ENCODE measurements around the gene CDK18.

CDK18 gene

GRCh38 chr1:205456383-205456867, 48.0 kb upstream of the CDK18 start (continued):
- TF ChIP-seq ZNF791 (tag by site-specific recombination; IDR thresholded peaks at IDR 0.05) (no peak), ZBTB1 (tag by site-specific recombination; IDR thresholded peaks at IDR 0.05) (no peak), ZBTB8A (tag by site-specific recombination; IDR thresholded peaks at IDR 0.05) (peak; percentile 59; the same call in 1 of the 2 replicates), ZNF335 (tag by site-specific recombination; conservative IDR thresholded peaks at IDR 0.05) (peak; percentile 94)

DNA sequence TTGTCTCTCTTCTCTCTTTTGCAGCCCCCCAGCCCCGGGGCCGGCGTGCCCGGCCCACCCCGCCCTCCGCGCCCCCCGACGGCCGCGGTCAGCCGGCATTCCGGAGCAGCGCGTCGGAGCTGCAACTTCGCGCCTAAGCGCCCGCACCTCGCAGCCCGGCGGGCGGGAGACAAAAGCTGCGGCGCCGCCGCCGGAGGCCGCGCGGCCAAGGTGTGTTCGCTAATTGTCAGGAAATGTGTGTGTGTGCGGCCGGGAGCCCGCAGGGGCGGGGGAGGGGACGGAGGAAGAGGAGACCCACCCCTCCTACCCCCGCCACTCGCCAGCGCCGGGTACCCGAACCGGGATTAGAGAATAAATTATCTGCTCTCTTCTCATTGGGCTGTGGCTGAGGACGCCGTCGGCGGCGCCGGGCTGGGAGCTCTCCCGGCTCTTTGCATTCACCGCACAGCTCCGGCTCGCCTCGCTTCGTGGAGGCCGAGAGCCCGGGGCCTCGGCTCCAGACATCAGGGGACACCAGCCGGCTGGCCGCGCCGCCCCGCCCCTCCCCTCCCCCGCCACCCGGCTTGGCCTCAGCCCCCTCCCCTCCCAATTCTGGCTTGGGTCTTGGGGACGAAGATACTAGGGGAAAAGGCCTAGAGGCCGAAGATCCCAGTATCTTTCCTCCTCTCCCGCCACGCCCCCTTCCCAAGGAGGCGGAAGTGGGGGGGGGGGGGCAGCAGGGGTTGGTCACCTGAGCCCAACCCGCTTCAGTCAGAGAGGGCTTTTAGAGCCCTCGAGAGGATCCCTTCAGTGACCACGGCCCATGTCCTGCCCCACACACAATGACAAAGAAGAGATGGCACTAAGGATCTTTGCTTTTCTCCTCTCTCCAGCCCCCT, 47.4 kb upstream of the CDK18 start:
- Histone ChIP-seq H3K4me1 (ENCODE audit: control insufficient read depth, insufficient read depth, low read length) (no peaks in the 10 kb centered on the region; the same call in 1 of the 2 replicates), H3K4me3 (ENCODE audit: low read depth, low read length) (peak overlapping the region; percentile 34; the same call in 1 of the 2 replicates), H3K27ac (ENCODE audit: extremely low read depth, low read depth, low read length) (no peak overlapping the region), H3K36me3 (ENCODE audit: control insufficient read depth in 2 of 2, insufficient read depth in 1 of 2, low read length in 2 of 2) (no peaks in the 10 kb centered on the region), H3K9me3 (ENCODE audit: control insufficient read depth, insufficient read depth, low read depth, low read length) (no peaks in the 10 kb centered on the region)
- ChIA-PET CTCF (interaction anchor here (0.7 to 3.7 kb wide), 6 partner anchors 26 to 67 kb away, joined by 3 to 24 read pairs (median 4); no protein-coding TSS in a partner anchor), POLR2A (no interaction called here)
- TF ChIP-seq ZNF792 (tag by site-specific recombination; IDR thresholded peaks at IDR 0.05): no peak
- TF ChIP-seq ZFP3 (tag by site-specific recombination; IDR thresholded peaks at IDR 0.05; ENCODE audit: low read depth): no peak
- peak; percentile 49 for TF ChIP-seq SP2 (tag by site-specific recombination; IDR thresholded peaks at IDR 0.05)
- TF ChIP-seq, protein P1, sequence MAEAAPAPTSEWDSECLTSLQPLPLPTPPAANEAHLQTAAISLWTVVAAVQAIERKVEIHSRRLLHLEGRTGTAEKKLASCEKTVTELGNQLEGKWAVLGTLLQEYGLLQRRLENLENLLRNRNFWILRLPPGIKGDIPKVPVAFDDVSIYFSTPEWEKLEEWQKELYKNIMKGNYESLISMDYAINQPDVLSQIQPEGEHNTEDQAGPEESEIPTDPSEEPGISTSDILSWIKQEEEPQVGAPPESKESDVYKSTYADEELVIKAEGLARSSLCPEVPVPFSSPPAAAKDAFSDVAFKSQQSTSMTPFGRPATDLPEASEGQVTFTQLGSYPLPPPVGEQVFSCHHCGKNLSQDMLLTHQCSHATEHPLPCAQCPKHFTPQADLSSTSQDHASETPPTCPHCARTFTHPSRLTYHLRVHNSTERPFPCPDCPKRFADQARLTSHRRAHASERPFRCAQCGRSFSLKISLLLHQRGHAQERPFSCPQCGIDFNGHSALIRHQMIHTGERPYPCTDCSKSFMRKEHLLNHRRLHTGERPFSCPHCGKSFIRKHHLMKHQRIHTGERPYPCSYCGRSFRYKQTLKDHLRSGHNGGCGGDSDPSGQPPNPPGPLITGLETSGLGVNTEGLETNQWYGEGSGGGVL (tag by site-specific recombination; IDR thresholded peaks at IDR 0.05): peak; percentile 87
- TF ChIP-seq ZEB2 (tag by site-specific recombination; IDR thresholded peaks at IDR 0.05): 0 out of 2 replicates have a peak, but pooled peaks have one; percentile 27
- peak; percentile 21; the same call in 1 of the 2 replicates for TF ChIP-seq ZBTB8A (tag by site-specific recombination; IDR thresholded peaks at IDR 0.05)
- TF ChIP-seq, protein P2, sequence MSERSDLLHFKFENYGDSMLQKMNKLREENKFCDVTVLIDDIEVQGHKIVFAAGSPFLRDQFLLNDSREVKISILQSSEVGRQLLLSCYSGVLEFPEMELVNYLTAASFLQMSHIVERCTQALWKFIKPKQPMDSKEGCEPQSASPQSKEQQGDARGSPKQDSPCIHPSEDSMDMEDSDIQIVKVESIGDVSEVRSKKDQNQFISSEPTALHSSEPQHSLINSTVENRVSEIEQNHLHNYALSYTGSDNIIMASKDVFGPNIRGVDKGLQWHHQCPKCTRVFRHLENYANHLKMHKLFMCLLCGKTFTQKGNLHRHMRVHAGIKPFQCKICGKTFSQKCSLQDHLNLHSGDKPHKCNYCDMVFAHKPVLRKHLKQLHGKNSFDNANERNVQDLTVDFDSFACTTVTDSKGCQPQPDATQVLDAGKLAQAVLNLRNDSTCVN (tag by site-specific recombination; optimal IDR thresholded peaks at IDR 0.05): peak; percentile 65
- TF ChIP-seq, protein P3, sequence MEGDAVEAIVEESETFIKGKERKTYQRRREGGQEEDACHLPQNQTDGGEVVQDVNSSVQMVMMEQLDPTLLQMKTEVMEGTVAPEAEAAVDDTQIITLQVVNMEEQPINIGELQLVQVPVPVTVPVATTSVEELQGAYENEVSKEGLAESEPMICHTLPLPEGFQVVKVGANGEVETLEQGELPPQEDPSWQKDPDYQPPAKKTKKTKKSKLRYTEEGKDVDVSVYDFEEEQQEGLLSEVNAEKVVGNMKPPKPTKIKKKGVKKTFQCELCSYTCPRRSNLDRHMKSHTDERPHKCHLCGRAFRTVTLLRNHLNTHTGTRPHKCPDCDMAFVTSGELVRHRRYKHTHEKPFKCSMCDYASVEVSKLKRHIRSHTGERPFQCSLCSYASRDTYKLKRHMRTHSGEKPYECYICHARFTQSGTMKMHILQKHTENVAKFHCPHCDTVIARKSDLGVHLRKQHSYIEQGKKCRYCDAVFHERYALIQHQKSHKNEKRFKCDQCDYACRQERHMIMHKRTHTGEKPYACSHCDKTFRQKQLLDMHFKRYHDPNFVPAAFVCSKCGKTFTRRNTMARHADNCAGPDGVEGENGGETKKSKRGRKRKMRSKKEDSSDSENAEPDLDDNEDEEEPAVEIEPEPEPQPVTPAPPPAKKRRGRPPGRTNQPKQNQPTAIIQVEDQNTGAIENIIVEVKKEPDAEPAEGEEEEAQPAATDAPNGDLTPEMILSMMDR (tag by site-specific recombination; IDR thresholded peaks at IDR 0.05): no peak
- TF ChIP-seq ZNF660 (tag by site-specific recombination; IDR thresholded peaks at IDR 0.05): 0 out of 2 replicates have a peak, but pooled peaks have one; percentile 36
- no peak for TF ChIP-seq ZNF670 (tag by site-specific recombination; IDR thresholded peaks at IDR 0.05; ENCODE audit: low read depth)
- no peak for TF ChIP-seq ZNF624 (tag by site-specific recombination; IDR thresholded peaks at IDR 0.05)
- TF ChIP-seq ZNF561 (tag by site-specific recombination; IDR thresholded peaks at IDR 0.05; ENCODE audit: borderline replicate concordance): 0 out of 2 replicates have a peak, but pooled peaks have one; percentile 18
- TF ChIP-seq, protein P4, sequence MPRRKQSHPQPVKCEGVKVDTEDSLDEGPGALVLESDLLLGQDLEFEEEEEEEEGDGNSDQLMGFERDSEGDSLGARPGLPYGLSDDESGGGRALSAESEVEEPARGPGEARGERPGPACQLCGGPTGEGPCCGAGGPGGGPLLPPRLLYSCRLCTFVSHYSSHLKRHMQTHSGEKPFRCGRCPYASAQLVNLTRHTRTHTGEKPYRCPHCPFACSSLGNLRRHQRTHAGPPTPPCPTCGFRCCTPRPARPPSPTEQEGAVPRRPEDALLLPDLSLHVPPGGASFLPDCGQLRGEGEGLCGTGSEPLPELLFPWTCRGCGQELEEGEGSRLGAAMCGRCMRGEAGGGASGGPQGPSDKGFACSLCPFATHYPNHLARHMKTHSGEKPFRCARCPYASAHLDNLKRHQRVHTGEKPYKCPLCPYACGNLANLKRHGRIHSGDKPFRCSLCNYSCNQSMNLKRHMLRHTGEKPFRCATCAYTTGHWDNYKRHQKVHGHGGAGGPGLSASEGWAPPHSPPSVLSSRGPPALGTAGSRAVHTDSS (tag by site-specific recombination; IDR thresholded peaks at IDR 0.05): 0 out of 2 replicates have a peak, but pooled peaks have one; percentile 24
- no peak for TF ChIP-seq ZNF140 (tag by site-specific recombination; IDR thresholded peaks at IDR 0.05)
- TF ChIP-seq, protein P5, sequence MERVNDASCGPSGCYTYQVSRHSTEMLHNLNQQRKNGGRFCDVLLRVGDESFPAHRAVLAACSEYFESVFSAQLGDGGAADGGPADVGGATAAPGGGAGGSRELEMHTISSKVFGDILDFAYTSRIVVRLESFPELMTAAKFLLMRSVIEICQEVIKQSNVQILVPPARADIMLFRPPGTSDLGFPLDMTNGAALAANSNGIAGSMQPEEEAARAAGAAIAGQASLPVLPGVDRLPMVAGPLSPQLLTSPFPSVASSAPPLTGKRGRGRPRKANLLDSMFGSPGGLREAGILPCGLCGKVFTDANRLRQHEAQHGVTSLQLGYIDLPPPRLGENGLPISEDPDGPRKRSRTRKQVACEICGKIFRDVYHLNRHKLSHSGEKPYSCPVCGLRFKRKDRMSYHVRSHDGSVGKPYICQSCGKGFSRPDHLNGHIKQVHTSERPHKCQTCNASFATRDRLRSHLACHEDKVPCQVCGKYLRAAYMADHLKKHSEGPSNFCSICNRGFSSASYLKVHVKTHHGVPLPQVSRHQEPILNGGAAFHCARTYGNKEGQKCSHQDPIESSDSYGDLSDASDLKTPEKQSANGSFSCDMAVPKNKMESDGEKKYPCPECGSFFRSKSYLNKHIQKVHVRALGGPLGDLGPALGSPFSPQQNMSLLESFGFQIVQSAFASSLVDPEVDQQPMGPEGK (tag by site-specific recombination; IDR thresholded peaks at IDR 0.05): 0 out of 2 replicates have a peak, but pooled peaks have one; percentile 45
- peak; percentile 25; the same call in 1 of the 2 replicates for TF ChIP-seq SP3 (tag by site-specific recombination; IDR thresholded peaks at IDR 0.05)
- TF ChIP-seq GLIS1 (tag by site-specific recombination; IDR thresholded peaks at IDR 0.05): peak; percentile 52
- TF ChIP-seq ZNF549 (tag by site-specific recombination; IDR thresholded peaks at IDR 0.05): no peak
- no peak for TF ChIP-seq ZBTB48 (tag by site-specific recombination; IDR thresholded peaks at IDR 0.05)
- TF ChIP-seq KLF8 (tag by site-specific recombination; IDR thresholded peaks at IDR 0.05): 0 out of 2 replicates have a peak, but pooled peaks have one; percentile 25
- TF ChIP-seq ZNF449 (tag by site-specific recombination; IDR thresholded peaks at IDR 0.05): peak; percentile 78
- no peak for TF ChIP-seq ZNF514 (tag by site-specific recombination; IDR thresholded peaks at IDR 0.05)

All from HEK293 (cell line).